ENCODE results near the gene CXCR5.

The CXCR5 gene

DNA sequence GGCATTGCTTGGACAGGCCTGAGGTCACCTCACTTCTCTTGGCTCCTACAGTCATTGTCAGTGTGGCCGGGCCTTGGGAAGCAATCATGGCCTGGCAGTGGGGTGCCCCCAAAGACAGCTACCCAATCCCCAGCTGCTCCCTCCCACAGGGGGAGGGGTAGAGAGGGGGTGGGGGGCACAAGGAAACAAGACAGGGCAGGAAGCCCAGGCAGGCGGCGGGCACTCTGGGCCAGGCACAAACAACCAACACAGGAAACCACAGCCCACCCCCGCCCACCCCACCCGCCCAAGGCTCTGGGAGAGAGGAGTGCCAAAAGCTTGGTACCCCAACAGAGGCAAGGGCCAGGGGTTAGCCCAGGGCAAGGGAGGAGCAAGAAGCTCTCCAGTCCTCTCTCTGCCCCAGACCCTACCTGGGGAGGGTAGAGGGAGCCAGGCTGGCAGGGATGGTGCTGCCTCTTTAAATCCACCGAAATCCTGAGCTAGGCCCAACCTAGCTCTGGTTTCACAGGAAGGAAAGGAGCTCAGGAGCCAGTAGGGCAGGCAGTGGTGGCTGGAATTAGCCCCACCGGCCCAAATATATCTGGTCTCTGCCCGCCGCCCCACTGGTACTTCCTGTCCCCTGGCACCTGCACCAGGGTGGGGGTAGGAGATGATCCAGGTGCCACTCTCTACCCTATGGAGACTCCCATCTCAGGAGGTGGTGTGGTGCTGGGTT lies 29.9 kb downstream of the CXCR5 start:
- Histone ChIP-seq H3K36me3 (ENCODE audit: control insufficient read depth, insufficient read depth, low read length) (no peaks in the 10 kb centered on the region), H3K27me3 (ENCODE audit: control insufficient read depth, insufficient read depth, low read length) (peaks cover 2% of the 10 kb centered on the region), H3K9ac (ENCODE audit: low read length) (peak overlapping the region; percentile 2), H3K4me1 (ENCODE audit: control insufficient read depth, insufficient read depth, low read length) (peaks cover 76% of the 10 kb centered on the region), H3K27ac (ENCODE audit: low read depth, low read length) (peak overlapping the region; percentile 91), H3K4me3 (ENCODE audit: low read length) (peak overlapping the region; percentile 31)

DNA sequence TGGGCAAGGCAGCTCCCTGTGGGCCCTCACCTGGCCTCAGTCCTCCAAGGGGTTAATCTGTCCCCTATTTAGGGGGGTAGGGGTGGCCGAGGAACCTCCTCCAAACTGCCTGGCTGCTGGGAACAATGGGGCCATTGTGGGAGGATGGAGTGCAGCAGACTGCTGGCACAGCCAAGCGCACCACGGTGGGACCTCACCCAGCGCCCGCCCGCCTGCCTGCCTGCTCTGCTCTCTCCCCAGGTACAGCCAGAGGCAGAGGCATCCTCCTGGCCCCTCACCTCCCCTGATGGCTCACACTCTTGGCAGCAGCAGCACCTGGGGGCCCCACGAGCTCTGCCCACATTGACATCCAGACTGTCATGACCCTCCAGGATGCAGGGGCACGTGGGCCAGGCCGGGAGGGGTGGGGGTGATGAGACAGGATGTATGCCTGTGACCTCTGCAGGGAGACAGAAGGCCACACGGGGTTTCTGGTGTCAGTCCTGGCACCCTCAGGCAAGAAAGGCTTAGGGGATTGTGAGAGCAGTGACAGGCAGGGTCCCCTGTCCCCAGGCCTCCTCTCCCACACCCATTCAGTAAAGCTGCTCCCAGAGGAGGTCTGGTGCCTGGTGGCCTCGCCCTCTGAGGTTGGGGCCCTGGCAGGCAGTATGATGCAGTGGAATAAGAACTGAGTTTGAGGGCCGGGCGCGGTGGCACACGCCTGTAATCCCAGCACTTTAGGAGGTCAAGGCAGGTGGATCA lies 30.7 kb downstream of the CXCR5 start:
- H3K4me3 ChIP-seq (ENCODE audit: low read length) = no peak overlapping the region
- peaks cover 2% of the 10 kb centered on the region for H3K27me3 ChIP-seq (ENCODE audit: control insufficient read depth, insufficient read depth, low read length)
- peaks cover 76% of the 10 kb centered on the region for H3K4me1 ChIP-seq (ENCODE audit: control insufficient read depth, insufficient read depth, low read length)
- H3K36me3 ChIP-seq (ENCODE audit: control insufficient read depth, insufficient read depth, low read length) = no peaks in the 10 kb centered on the region
- peak overlapping the region; percentile 2 for H3K9ac ChIP-seq (ENCODE audit: low read length)
- H3K27ac ChIP-seq (ENCODE audit: low read depth, low read length) = peak overlapping the region; percentile 91

DNA sequence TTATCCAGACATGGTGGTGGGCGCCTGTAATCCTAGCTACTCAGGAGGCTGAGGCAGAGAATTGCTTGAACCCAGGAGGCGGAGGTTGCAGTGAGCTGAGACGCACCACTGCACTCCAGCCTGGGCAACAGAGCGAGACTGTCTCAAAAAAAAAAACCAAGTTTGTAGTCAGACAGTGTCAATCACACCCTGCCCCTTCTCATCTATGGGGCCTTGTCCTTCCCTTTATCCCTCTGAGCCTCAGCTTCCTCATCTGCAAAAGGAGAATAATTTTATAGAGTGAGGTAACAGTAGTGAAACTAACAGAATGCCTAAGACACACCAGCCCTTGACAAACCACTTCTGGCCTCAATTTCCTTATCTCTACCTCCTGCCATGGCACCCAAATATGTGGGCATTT lies 31.3 kb downstream of the CXCR5 start:
- peak overlapping the region; percentile 35 for H3K9ac ChIP-seq (ENCODE audit: low read length)
- H3K27ac ChIP-seq (ENCODE audit: low read depth, low read length) = peak overlapping the region; percentile 91
- no peaks in the 10 kb centered on the region for H3K36me3 ChIP-seq (ENCODE audit: control insufficient read depth, insufficient read depth, low read length)

DNA sequence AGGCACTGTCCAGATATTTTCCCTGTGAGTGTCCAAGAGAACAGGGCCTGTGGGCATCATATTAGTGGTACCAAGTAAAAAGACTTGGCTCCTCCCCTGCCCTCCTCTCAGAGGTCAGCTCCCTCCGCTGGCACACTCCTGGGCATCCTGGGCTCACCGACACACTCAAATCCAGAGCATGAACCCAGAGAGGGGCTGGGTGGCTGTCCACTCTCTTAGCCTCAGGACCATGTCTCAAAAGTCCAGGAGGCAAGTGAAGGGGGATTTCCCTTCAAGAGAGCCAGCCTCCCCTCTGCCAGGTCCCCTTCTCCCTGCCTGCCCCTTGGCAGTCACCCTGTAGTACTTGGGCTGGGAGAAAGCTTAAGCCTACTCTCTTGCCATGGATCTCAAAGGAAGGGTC lies 31.7 kb downstream of the CXCR5 start:
- no peaks in the 10 kb centered on the region for H3K27me3 ChIP-seq (ENCODE audit: control insufficient read depth, insufficient read depth, low read length)
- peaks cover 83% of the 10 kb centered on the region for H3K4me1 ChIP-seq (ENCODE audit: control insufficient read depth, insufficient read depth, low read length)
- peak overlapping the region; percentile 91 for H3K27ac ChIP-seq (ENCODE audit: low read depth, low read length)
- peak overlapping the region; percentile 35 for H3K9ac ChIP-seq (ENCODE audit: low read length)
- no peaks in the 10 kb centered on the region for H3K36me3 ChIP-seq (ENCODE audit: control insufficient read depth, insufficient read depth, low read length)
- H3K4me3 ChIP-seq (ENCODE audit: low read length) = no peak overlapping the region

More for the DNA sequence above, 31.3 kb downstream of the CXCR5 start:
- Histone ChIP-seq H3K4me1 (ENCODE audit: control insufficient read depth, insufficient read depth, low read length) (peaks cover 79% of the 10 kb centered on the region), H3K4me3 (ENCODE audit: low read length) (no peak overlapping the region), H3K27me3 (ENCODE audit: control insufficient read depth, insufficient read depth, low read length) (peaks cover 1% of the 10 kb centered on the region)

DNA sequence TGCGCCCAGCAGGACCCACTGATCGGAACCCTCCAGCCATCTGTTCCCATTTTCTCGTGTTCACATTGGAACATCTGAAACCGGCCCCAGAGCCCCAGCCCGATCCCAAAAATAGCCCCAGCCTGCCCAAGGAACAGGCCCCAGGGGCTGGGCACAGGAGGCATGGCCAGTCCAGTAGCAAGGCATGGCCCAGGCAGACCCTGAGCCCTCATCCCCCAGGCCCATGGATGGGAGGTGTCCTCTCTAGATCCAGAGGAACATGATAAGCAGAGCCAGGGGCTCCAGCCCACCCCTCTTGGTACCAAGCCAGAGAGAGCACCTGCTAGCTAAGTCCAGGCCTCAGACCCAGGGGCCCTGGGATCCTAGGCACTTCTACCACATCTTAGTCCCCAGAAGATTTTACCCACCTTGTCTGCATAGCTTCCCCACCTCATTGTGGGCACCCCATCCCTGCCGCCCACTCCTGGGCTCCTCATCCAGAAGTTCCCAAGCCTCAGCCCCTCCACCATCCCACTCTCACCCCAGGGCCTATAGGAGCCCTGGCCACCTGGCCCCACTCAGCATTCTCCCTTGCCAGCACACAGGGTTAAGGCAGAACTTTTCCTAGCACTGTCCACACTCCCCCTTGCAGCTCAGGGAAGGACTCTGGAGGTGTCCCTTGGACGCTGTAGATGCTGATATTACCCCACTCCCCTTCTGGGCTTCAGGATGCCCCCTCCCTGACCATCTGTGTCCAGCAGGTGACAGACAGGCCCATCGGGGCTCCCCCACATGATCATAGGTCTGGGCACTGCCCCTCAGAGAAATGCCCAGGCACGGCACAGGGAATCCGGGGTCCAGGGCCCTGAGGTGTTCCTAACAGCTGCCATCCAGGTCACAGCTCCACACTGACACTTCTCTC lies 32.5 kb downstream of the CXCR5 start:
- Histone ChIP-seq H3K4me1 (ENCODE audit: control insufficient read depth, insufficient read depth, low read length) (peaks cover 87% of the 10 kb centered on the region), H3K27me3 (ENCODE audit: control insufficient read depth, insufficient read depth, low read length) (no peaks in the 10 kb centered on the region), H3K4me3 (ENCODE audit: low read length) (peak overlapping the region; percentile 33), H3K9ac (ENCODE audit: low read length) (peak overlapping the region; percentile 22), H3K27ac (ENCODE audit: low read depth, low read length) (peak overlapping the region; percentile 91), H3K36me3 (ENCODE audit: control insufficient read depth, insufficient read depth, low read length) (no peaks in the 10 kb centered on the region)

DNA sequence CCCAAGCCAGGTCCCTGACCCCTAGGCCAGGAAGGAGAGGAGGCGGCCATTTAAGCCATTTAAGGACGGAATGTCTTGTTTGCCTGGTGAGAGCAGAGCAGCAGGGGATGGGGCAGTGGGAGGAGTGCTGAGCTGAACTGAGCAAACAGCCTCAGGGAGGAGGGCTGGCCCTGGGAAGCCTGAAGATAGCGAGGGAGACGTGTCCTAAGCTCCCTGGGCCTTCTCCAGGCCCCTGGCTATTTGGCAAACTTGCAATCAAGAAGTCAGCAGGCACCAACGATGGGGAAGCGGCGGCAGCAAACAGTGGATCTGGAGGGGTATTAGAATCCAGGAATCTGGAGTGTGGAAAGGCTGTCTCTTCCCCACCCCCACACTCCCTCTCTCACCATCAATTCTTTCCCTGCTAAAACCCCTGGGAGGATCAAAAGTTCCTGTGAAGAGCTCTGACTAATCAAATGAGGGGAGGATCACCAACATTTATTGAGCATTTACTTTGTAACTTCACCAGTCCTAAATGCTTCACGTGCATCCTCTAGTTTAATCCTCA lies 33.2 kb downstream of the CXCR5 start:
- peak overlapping the region; percentile 22 for H3K9ac ChIP-seq (ENCODE audit: low read length)
- peak overlapping the region; percentile 91 for H3K27ac ChIP-seq (ENCODE audit: low read depth, low read length)
- no peaks in the 10 kb centered on the region for H3K27me3 ChIP-seq (ENCODE audit: control insufficient read depth, insufficient read depth, low read length)
- no peaks in the 10 kb centered on the region for H3K36me3 ChIP-seq (ENCODE audit: control insufficient read depth, insufficient read depth, low read length)
- H3K4me3 ChIP-seq (ENCODE audit: low read length) = peak overlapping the region; percentile 33
- H3K4me1 ChIP-seq (ENCODE audit: control insufficient read depth, insufficient read depth, low read length) = peaks cover 88% of the 10 kb centered on the region

DNA sequence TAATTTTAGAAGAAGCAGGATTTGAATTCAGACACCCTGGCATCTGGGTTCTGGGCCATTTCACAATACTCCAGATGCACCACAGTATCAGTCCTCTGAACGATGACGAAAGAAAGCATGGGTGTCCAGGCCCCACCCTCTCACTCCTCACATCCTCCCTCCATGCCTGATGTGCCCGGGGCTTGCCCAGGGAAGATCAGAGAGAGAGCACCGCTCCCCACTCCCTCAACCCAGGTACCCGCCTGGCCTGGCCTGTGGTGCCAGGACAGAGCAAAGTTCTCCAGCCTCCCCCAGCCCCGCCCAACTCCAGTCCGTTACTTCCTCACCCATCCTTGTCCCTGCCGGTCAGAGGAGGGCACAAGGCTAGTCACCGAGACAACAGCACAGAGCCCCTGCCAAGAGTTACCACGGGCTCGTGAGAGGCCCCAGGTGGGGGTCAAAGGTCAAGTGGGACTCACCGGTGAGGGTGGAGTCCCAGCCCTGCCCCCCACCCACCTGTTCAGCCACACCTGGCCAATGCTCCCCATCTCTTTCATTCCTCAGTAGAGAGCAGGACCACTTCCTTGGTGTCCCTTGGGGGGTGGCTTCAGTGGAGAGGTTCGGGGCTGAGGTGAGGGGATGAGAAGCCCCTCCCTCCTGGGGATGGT lies 33.9 kb downstream of the CXCR5 start:
- H3K36me3 ChIP-seq (ENCODE audit: control insufficient read depth, insufficient read depth, low read length) = no peaks in the 10 kb centered on the region
- peak overlapping the region; percentile 11 for H3K9ac ChIP-seq (ENCODE audit: low read length)
- H3K27ac ChIP-seq (ENCODE audit: low read depth, low read length) = peak overlapping the region; percentile 91
- H3K4me3 ChIP-seq (ENCODE audit: low read length) = peak overlapping the region; percentile 52
- H3K4me1 ChIP-seq (ENCODE audit: control insufficient read depth, insufficient read depth, low read length) = peaks cover 83% of the 10 kb centered on the region
- H3K27me3 ChIP-seq (ENCODE audit: control insufficient read depth, insufficient read depth, low read length) = no peaks in the 10 kb centered on the region

DNA sequence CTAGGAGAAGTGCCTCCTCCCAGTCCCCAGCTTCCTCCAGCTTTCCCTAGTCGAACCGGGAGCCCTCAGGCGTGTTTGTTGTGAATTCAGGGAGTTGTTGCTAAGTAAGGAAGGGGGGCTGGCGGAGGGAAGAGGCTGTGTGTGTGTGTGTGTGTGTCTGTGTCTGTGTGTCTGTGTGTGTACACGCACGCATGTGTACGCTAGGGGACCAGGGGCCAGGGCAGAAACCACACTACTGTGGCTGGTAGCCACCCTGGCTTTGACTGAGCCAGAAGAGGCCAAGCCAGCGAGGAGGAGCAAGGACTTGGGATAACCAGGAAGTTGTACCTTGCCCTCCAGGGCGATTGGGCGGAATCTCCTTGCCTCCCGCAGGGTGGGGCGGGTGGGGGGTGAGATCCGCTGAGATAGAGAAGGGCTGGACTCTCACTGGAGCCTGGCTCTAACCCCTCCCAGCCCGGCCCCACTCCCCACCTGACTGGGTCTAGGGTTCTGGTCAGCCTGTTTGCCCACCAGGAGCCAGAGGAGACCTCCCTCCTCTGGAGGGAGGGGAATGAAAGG lies 34.5 kb downstream of the CXCR5 start:
- Histone ChIP-seq H3K4me1 (ENCODE audit: control insufficient read depth, insufficient read depth, low read length) (peaks cover 80% of the 10 kb centered on the region), H3K27ac (ENCODE audit: low read depth, low read length) (peak overlapping the region; percentile 91), H3K36me3 (ENCODE audit: control insufficient read depth, insufficient read depth, low read length) (no peaks in the 10 kb centered on the region), H3K9ac (ENCODE audit: low read length) (peak overlapping the region; percentile 81), H3K4me3 (ENCODE audit: low read length) (peak overlapping the region; percentile 62), H3K27me3 (ENCODE audit: control insufficient read depth, insufficient read depth, low read length) (no peaks in the 10 kb centered on the region)

DNA sequence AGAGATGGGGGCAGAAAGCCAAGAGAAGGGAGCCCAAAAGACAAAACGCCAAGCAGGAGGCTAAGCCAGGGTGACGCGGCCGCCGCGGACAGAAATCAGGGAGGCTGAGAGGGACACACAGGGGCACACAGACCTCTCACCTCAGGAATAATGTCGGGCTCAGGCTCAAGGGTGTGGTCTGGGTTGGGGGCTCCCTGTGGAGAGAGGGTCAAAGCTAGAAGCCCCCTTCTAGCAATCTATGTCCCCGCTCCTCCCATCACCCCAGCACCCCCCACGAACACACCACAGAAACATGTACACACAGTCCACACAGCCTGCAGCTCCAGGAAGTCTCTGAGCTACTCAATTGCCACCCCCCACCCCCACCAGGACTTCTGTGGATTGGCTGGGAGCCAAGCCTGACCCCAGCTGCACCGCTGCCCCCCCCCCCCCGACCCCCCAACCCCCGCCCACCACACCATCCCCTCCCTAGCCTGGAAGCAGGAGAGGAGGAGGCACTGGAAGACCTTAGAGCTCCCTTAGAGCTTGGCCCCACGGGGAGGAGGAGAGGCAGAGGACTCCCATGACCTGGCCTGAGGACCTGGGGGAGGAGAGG lies 35.1 kb downstream of the CXCR5 start:
- peak overlapping the region; percentile 91 for H3K27ac ChIP-seq (ENCODE audit: low read depth, low read length)
- peak overlapping the region; percentile 81 for H3K4me3 ChIP-seq (ENCODE audit: low read length)
- peak overlapping the region; percentile 81 for H3K9ac ChIP-seq (ENCODE audit: low read length)
- H3K4me1 ChIP-seq (ENCODE audit: control insufficient read depth, insufficient read depth, low read length) = peaks cover 81% of the 10 kb centered on the region
- H3K36me3 ChIP-seq (ENCODE audit: control insufficient read depth, insufficient read depth, low read length) = no peaks in the 10 kb centered on the region
- no peaks in the 10 kb centered on the region for H3K27me3 ChIP-seq (ENCODE audit: control insufficient read depth, insufficient read depth, low read length)

DNA sequence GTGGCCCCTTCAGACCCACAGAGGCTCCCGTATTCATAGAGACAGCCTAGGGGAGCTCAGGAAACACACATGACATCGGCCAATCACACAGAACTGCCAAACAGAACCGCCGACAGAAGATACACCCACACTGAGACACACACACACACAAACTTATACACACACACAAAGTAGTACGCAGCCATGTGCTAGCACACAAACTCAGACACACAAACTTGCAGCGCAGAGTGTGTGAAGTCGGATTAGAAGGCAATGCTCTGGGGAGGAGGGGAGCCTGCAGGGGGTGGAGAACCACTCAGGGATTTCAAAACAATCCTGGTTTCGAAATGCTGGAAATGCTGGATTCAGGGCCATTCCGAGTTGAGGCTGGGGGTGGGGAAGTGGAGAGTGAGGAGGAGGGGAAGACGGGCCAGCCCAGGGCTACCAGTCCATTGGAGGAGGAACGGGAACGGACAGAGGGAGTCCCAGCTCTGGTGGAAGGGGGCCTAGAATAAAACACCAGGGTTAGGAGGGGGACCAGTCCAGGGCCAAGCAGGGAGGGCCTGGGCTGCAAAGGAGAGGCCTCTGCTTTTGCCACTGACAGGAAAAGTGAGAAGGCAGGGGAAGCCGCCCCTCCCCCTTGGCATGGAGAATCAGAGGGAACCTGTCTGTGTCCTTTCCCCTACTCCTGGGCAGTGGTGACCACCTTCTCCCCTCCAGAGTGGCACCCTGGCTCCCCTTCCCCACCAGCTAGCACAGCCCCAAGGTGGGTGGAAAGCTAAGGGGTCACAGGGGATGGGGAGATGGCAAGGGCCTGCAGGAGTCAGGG lies 37.6 kb downstream of the CXCR5 start:
- peaks cover 63% of the 10 kb centered on the region for H3K4me1 ChIP-seq (ENCODE audit: control insufficient read depth, insufficient read depth, low read length)
- H3K36me3 ChIP-seq (ENCODE audit: control insufficient read depth, insufficient read depth, low read length) = no peaks in the 10 kb centered on the region
- no peaks in the 10 kb centered on the region for H3K27me3 ChIP-seq (ENCODE audit: control insufficient read depth, insufficient read depth, low read length)
- H3K27ac ChIP-seq (ENCODE audit: low read depth, low read length) = peak overlapping the region; percentile 91
- peak overlapping the region; percentile 81 for H3K4me3 ChIP-seq (ENCODE audit: low read length)
- H3K9ac ChIP-seq (ENCODE audit: low read length) = no peak overlapping the region

Measured in rectal smooth muscle tissue (tissue), 1 donor.